Heart right ventricle (tissue), 16 donors: Measurements from ENCODE around the gene TMEM203. TPM values are rescaled to one million over a fixed set of nuclear protein-coding genes. Genes with fewer than 3 reads are reported as not detected.
A peak's percentile ranks its signal among the peaks of the same experiment; 100 is the strongest.

Experiments
- ATAC-seq, 8 donors: fragments of 200-7000 bp; cut with Tn5 transposase; one replicate each; pipeline ENCODE4 v1.9.1; 2020; ENCODE audit warnings: mild to moderate bottlenecking in 8 of 8, moderate library complexity in 8 of 8, moderate number of reproducible peaks in 1 of 8
- DNase-seq, 2 donors: peaks; one replicate each; pipeline ENCODE4 v3.0.0-alpha.2; 2020
- H3K27ac ChIP-seq, 10 donors: fragments of 200-600 bp; sonication (generic) in 2 of 10; one replicate each; pipeline versions ENCODE4 v1.5.0 to v1.8.0; 2020 to 2022; ENCODE audit warnings: mild to moderate bottlenecking in 3 of 10
- H3K27me3 ChIP-seq, 7 donors: fragments of 200-600 bp; one replicate each; pipeline ENCODE4 v1.8.0; 2021 to 2022; ENCODE audit warnings: mild to moderate bottlenecking in 2 of 7
- H3K36me3 ChIP-seq, 9 donors: fragments of 200-600 bp; sonication (generic) in 1 of 9; one replicate each; pipeline versions ENCODE4 v1.5.0 to v1.8.0; 2020 to 2022; ENCODE audit warnings: mild to moderate bottlenecking in 2 of 9
- H3K4me1 ChIP-seq, 9 donors: fragments of 200-600 bp; sonication (generic) in 1 of 9; one replicate each; pipeline versions ENCODE4 v1.5.0 to v1.8.0; 2020 to 2022; ENCODE audit warnings: mild to moderate bottlenecking in 4 of 9
- H3K4me3 ChIP-seq, 10 donors: fragments of 200-600 bp; sonication (generic) in 2 of 10; one replicate each; pipeline versions ENCODE4 v1.5.0 to v1.8.0; 2020 to 2022; ENCODE audit warnings: mild to moderate bottlenecking in 7 of 10, moderate library complexity in 2 of 10
- H3K9me3 ChIP-seq, 11 donors: fragments of 200-600 bp in 10 of 11; sonication (generic) in 2 of 11; one replicate each; pipeline versions ENCODE4 v1.5.0 to v1.8.0; 2013 to 2022; ENCODE audit warnings: mild to moderate bottlenecking in 2 of 11, control low read depth in 1 of 11, moderate library complexity in 1 of 11
- WGBS, 2 donors: extraction: QIAGEN DNeasy Blood & Tissue Kit; methylation state at CpG; one replicate each; pipeline ENCODE4 v1.1.7; 2013; ENCODE audit warnings: inconsistent platforms in 1 of 2; 5-methylcytosine and 5-hydroxymethylcytosine counted together
- intact Hi-C, 10 donors: fragments of 100-400 bp; cut with DNase I; formaldehyde crosslinking; loops; one replicate each; pipeline versions ENCODE4 v1.11.1 to v1.14.2; 2022
- polyA plus RNA-seq, 2 donors: library from polyadenylated mRNA; stranded (reverse); fragments of 200-250 nt; gene quantifications; one replicate each; pipeline ENCODE4 v1.2.3, GENCODE V29; 2013
- total RNA-seq, 10 donors: library from RNA; stranded (reverse); fragmentation: NEBNext Ultra II Directional in 3 of 10; extraction: Animal tissue kit (Norgen Biotek cat#: 25700) in 3 of 10; gene quantifications; one replicate each; pipeline versions ENCODE4 v1.2.1 to v1.2.4, GENCODE V29; 2021 to 2023
- TF ChIP-seq, protein P1 (sequence below), 9 donors: fragments of 200-600 bp; sonication (generic) in 2 of 9; IDR thresholded peaks; one replicate each; pipeline versions ENCODE4 v1.5.0 to v1.8.0; 2021 to 2022; ENCODE audit warnings: antibody characterized with exemption in 9 of 9, mild to moderate bottlenecking in 5 of 9, moderate library complexity in 1 of 9
- donor health status: Arrhythmogenic right ventricular cardiomyopathy.
- donor health status: ischemic (EF 13 %, LVEDD 7.1; RV severe dilation, severe dysfunction).
- donor health status: healthy with polysubstance abuse.
- donor health status: DM: no; HTN: yes; CAD: no.
- donor health status: DM: no; HTN: no; CAD: no.
- donor health status: ischemic (EF 25% LVEDD 6.9; RV normal size, moderate dysfunction).
- donor health status: ischemic (EF 25% LVEDD 5.7; RV mildly dilated, moderate dysfunction).
- donor health status: healthy.
- donor health status: DM: yes; HTN: yes; CAD: no.
- donor health status: Ischemic cardiomyopathy.
- donor health status: ischemic (EF 35%, LVEDD 5.7; RV mildly dilated, moderate dysfunction).
- donor health status: nonischemic (EF 11% LVEDD 7.7; RV severe dilation, severe dysfunction).
- donor health status: DM: yes; HTN: yes; CAD: no.
- donor health status: PGD.
- donor health status: ischemic (EF 29% LVEDD 5.4; RV normal size, mild dysfunction).
- donor health status: nonischemic (EF 23%, LVEDD 6.1; RV moderate dilation, normal function).

Gene TMEM203
- total and polyA plus RNA-seq, 12 donors: 36.4 to 51.2 (median 41.7) TPM

GRCh38 chr9:137221095-137221505, 15.7 kb upstream of the TMEM203 start:
- TF ChIP-seq, protein P1, sequence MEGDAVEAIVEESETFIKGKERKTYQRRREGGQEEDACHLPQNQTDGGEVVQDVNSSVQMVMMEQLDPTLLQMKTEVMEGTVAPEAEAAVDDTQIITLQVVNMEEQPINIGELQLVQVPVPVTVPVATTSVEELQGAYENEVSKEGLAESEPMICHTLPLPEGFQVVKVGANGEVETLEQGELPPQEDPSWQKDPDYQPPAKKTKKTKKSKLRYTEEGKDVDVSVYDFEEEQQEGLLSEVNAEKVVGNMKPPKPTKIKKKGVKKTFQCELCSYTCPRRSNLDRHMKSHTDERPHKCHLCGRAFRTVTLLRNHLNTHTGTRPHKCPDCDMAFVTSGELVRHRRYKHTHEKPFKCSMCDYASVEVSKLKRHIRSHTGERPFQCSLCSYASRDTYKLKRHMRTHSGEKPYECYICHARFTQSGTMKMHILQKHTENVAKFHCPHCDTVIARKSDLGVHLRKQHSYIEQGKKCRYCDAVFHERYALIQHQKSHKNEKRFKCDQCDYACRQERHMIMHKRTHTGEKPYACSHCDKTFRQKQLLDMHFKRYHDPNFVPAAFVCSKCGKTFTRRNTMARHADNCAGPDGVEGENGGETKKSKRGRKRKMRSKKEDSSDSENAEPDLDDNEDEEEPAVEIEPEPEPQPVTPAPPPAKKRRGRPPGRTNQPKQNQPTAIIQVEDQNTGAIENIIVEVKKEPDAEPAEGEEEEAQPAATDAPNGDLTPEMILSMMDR (IDR thresholded peaks at IDR 0.05): no peak
- peaks cover 17 to 55% (median 37%) of the 10 kb centered on the region in 9 donors for H3K4me1 ChIP-seq

DNA sequence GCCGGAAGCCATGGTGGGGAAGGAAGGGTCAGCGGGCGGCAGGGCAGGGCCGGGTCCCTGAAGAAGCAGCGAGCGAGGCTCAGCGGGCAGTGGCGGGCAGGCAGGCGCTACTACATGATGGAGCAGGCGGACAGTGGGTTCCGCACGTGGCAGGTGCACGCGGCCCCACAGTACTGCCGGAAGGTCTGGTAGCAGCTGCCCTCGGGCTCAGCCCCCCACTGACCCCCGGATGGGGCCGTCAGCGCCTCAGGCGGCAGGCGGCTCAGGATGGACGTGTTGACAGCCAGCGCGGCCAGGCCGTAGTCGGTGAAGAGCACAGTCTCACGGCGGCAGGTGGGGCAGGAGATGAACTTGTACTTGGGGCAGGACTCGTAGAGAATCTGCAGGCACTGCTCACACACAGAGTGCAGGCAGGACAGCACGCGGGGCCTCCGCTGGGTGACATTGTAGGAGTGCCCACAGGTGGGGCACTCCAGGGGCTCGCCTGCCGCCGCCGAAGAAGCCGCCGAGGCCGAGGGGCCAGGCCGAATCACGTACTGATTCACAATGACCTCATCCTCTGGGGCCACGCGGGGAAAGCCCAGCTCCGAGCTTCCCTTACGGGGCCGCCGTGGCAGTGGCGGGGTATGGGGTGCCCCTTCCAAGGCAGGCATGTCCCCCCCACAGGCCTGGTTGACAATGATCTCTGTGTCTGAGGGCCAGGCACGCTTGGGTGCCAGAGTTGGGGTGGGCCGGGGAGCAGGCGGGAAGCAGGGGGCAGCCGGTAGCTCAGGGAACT, 15.1 kb upstream of the TMEM203 start:
- peaks cover 17 to 55% (median 37%) of the 10 kb centered on the region in 9 donors for H3K4me1 ChIP-seq
- no peaks in the 10 kb centered on the region for H3K9me3 ChIP-seq
- intact Hi-C loops: loop anchor here in 2 of 10 donors (5.0 kb wide), 1 partner anchor 33 kb away; the partner anchor contains the start of genes ANAPC2 (in 2 of the 2) and SSNA1 (in 2 of the 2)

More at GRCh38 chr9:137221095-137221505, 15.7 kb upstream of the TMEM203 start:
- DNase-seq: no peak
- Histone ChIP-seq H3K36me3 (peaks cover 0 to 7% (median 0%) of the 10 kb centered on the region in 9 donors), H3K9me3 (no peaks in the 10 kb centered on the region), H3K4me3 (peak overlapping the region in 9 of 10 donors; percentile 30 to 64 (median 51)), H3K27me3 (peaks cover 0 to 5% (median 0%) of the 10 kb centered on the region in 7 donors), H3K27ac (peak overlapping the region in 8 of 10 donors; percentile 36 to 78 (median 62))
- no peak for ATAC-seq
- intact Hi-C loops: loop anchor here in 2 of 10 donors (5.0 kb wide), 1 partner anchor 34 kb away; the partner anchor contains the start of genes ANAPC2 (in 2 of the 2) and SSNA1 (in 2 of the 2)
- WGBS, 2 donors: 71 to 72% methylated on average over 8 to 14 of the region's 14 CpGs

GRCh38 chr9:137219757-137220316, 14.4 kb upstream of the TMEM203 start:
- H3K4me3 ChIP-seq: no peak overlapping the region
- no peak for ATAC-seq
- DNase-seq: no peak
- TF ChIP-seq, protein P1 (IDR thresholded peaks at IDR 0.05): no peak
- intact Hi-C loops: loop anchor here in 2 of 10 donors (5.0 kb wide), 1 partner anchor 33 kb away; the partner anchor contains the start of genes ANAPC2 (in 2 of the 2) and SSNA1 (in 2 of the 2)
- WGBS, 2 donors: 94% methylated on average over 10 of the region's 10 CpGs
- no peaks in the 10 kb centered on the region for H3K9me3 ChIP-seq
- peaks cover 0 to 5% (median 0%) of the 10 kb centered on the region in 7 donors for H3K27me3 ChIP-seq
- no peak overlapping the region for H3K27ac ChIP-seq
- peaks cover 17 to 55% (median 37%) of the 10 kb centered on the region in 9 donors for H3K4me1 ChIP-seq
- H3K36me3 ChIP-seq: peaks cover 0 to 19% (median 0%) of the 10 kb centered on the region in 9 donors

More for the DNA sequence above, 15.1 kb upstream of the TMEM203 start:
- TF ChIP-seq, protein P1 (IDR thresholded peaks at IDR 0.05): no peak
- Histone ChIP-seq H3K4me3 (no peak overlapping the region), H3K36me3 (peaks cover 0 to 13% (median 0%) of the 10 kb centered on the region in 9 donors), H3K27ac (no peak overlapping the region), H3K27me3 (peaks cover 0 to 5% (median 0%) of the 10 kb centered on the region in 7 donors)
- ATAC-seq (no peak), DNase-seq (no peak)
- WGBS, 2 donors: 72 to 78% methylated on average over 51 to 52 of the region's 52 CpGs

- H3K9me3 ChIP-seq: no peaks in the 10 kb centered on the region
- intact Hi-C loops: no loop called here
- peak in 3 of 8 donors; percentile 27 to 32 (median 30) for ATAC-seq
- WGBS, 2 donors: 22 to 34% methylated on average over 12 of the region's 12 CpGs
- peaks cover 0 to 29% (median 0%) of the 10 kb centered on the region in 9 donors for H3K36me3 ChIP-seq
- peaks cover 0 to 5% (median 0%) of the 10 kb centered on the region in 7 donors for H3K27me3 ChIP-seq
- H3K4me1 ChIP-seq: peaks cover 17 to 49% (median 31%) of the 10 kb centered on the region in 9 donors
- peak in 1 of 2 donors; percentile 51 for DNase-seq
- H3K4me3 ChIP-seq: no peak overlapping the region
- peak overlapping the region; percentile 13 to 83 (median 68) for H3K27ac ChIP-seq
- TF ChIP-seq, protein P1 (IDR thresholded peaks at IDR 0.05): no peak
Observed at GRCh38 chr9:137218754-137219271, 13.4 kb upstream of the TMEM203 start.
